ENCODE measurements around the gene LSAMP.
"Not testable (repeated sequence)": the region's sequence is repeated elsewhere in the genome, so short reads cannot be mapped to it uniquely, and the experiment has no call there.

LSAMP gene

GRCh38 chr3:116102037-116102436 lies 343.2 kb downstream of the LSAMP start:
- no peak for DNase-seq
- in situ Hi-C loops (cut with HindIII; ENCODE audit: low pct_ligation_motif_present, low pct_unique_long_range_greater_than_20kb, low sequenced_read_pairs), result no loop called here

GRCh38 chr3:116097226-116097625 lies 348.1 kb downstream of the LSAMP start:
- in situ Hi-C loops (cut with HindIII; ENCODE audit: low pct_ligation_motif_present, low pct_unique_long_range_greater_than_20kb, low sequenced_read_pairs), result no loop called here
- DNase-seq, result no peak

- no peak for DNase-seq
- in situ Hi-C loops (cut with HindIII; ENCODE audit: low pct_ligation_motif_present, low pct_unique_long_range_greater_than_20kb, low sequenced_read_pairs), result no loop called here
Measured at GRCh38 chr3:116096631-116097030, 348.7 kb downstream of the LSAMP start.

- no peak for DNase-seq
- in situ Hi-C loops (cut with HindIII; ENCODE audit: low pct_ligation_motif_present, low pct_unique_long_range_greater_than_20kb, low sequenced_read_pairs), result no loop called here
Measured at GRCh38 chr3:116093374-116093773, 351.9 kb downstream of the LSAMP start.

- DNase-seq, result no peak
Measured at GRCh38 chr3:116087426-116087825, 357.9 kb downstream of the LSAMP start.

GRCh38 chr3:116084999-116085791 lies 360.1 kb downstream of the LSAMP start:
- DNase-seq, result no peak
- in situ Hi-C loops (cut with HindIII; ENCODE audit: low pct_ligation_motif_present, low pct_unique_long_range_greater_than_20kb, low sequenced_read_pairs), result no loop called here

More at GRCh38 chr3:116087426-116087825, 357.9 kb downstream of the LSAMP start:
- in situ Hi-C loops (cut with HindIII; ENCODE audit: low pct_ligation_motif_present, low pct_unique_long_range_greater_than_20kb, low sequenced_read_pairs), result no loop called here

- no peak for DNase-seq
- in situ Hi-C loops (cut with HindIII; ENCODE audit: low pct_ligation_motif_present, low pct_unique_long_range_greater_than_20kb, low sequenced_read_pairs), result no loop called here
Measured at GRCh38 chr3:116083683-116084082, 361.6 kb downstream of the LSAMP start.

- in situ Hi-C loops (cut with HindIII; ENCODE audit: low pct_ligation_motif_present, low pct_unique_long_range_greater_than_20kb, low sequenced_read_pairs), result no loop called here
Measured at GRCh38 chr3:116078561-116078960, 366.7 kb downstream of the LSAMP start.

GRCh38 chr3:116077557-116077956 lies 367.7 kb downstream of the LSAMP start:
- DNase-seq, result no peak
- in situ Hi-C loops (cut with HindIII; ENCODE audit: low pct_ligation_motif_present, low pct_unique_long_range_greater_than_20kb, low sequenced_read_pairs), result no loop called here

More at GRCh38 chr3:116078561-116078960, 366.7 kb downstream of the LSAMP start:
- DNase-seq, result no peak

GRCh38 chr3:116077059-116077458 lies 368.2 kb downstream of the LSAMP start:
- DNase-seq, result no peak
- in situ Hi-C loops (cut with HindIII; ENCODE audit: low pct_ligation_motif_present, low pct_unique_long_range_greater_than_20kb, low sequenced_read_pairs), result no loop called here

- DNase-seq, result not testable (repeated sequence)
Measured at GRCh38 chr3:116070516-116071278, 374.6 kb downstream of the LSAMP start.

GRCh38 chr3:116070061-116070460 lies 375.2 kb downstream of the LSAMP start:
- in situ Hi-C loops (cut with HindIII; ENCODE audit: low pct_ligation_motif_present, low pct_unique_long_range_greater_than_20kb, low sequenced_read_pairs), result no loop called here
- DNase-seq, result peak; percentile 3

More at GRCh38 chr3:116070516-116071278, 374.6 kb downstream of the LSAMP start:
- in situ Hi-C loops (cut with HindIII; ENCODE audit: low pct_ligation_motif_present, low pct_unique_long_range_greater_than_20kb, low sequenced_read_pairs), result not testable (repeated sequence)

GRCh38 chr3:116069024-116069423 lies 376.3 kb downstream of the LSAMP start:
- no peak for DNase-seq
- in situ Hi-C loops (cut with HindIII; ENCODE audit: low pct_ligation_motif_present, low pct_unique_long_range_greater_than_20kb, low sequenced_read_pairs), result no loop called here

GRCh38 chr3:116067326-116067725 lies 378.0 kb downstream of the LSAMP start:
- no peak for DNase-seq
- in situ Hi-C loops (cut with HindIII; ENCODE audit: low pct_ligation_motif_present, low pct_unique_long_range_greater_than_20kb, low sequenced_read_pairs), result no loop called here

GRCh38 chr3:116065501-116065900 lies 379.8 kb downstream of the LSAMP start:
- DNase-seq, result no peak
- in situ Hi-C loops (cut with HindIII; ENCODE audit: low pct_ligation_motif_present, low pct_unique_long_range_greater_than_20kb, low sequenced_read_pairs), result no loop called here

- in situ Hi-C loops (cut with HindIII; ENCODE audit: low pct_ligation_motif_present, low pct_unique_long_range_greater_than_20kb, low sequenced_read_pairs), result no loop called here
- DNase-seq, result no peak
Measured at GRCh38 chr3:116064646-116065045, 380.6 kb downstream of the LSAMP start.

- DNase-seq, result peak; percentile 76
Measured at GRCh38 chr3:116059421-116060096, 385.7 kb downstream of the LSAMP start.

GRCh38 chr3:116058844-116059243 lies 386.4 kb downstream of the LSAMP start:
- in situ Hi-C loops (cut with HindIII; ENCODE audit: low pct_ligation_motif_present, low pct_unique_long_range_greater_than_20kb, low sequenced_read_pairs), result no loop called here
- DNase-seq, result no peak

More at GRCh38 chr3:116059421-116060096, 385.7 kb downstream of the LSAMP start:
- in situ Hi-C loops (cut with HindIII; ENCODE audit: low pct_ligation_motif_present, low pct_unique_long_range_greater_than_20kb, low sequenced_read_pairs), result no loop called here

GRCh38 chr3:116057400-116058006 lies 387.8 kb downstream of the LSAMP start:
- in situ Hi-C loops (cut with HindIII; ENCODE audit: low pct_ligation_motif_present, low pct_unique_long_range_greater_than_20kb, low sequenced_read_pairs), result no loop called here
- DNase-seq, result no peak

Measured in ACHN (cell line).